Femur (tissue), 1 donor: ENCODE measurements around the gene KRT83.
"Not testable (repeated sequence)": the region's sequence is repeated elsewhere in the genome, so short reads cannot be mapped to it uniquely, and the experiment has no call there.

ENCODE experiments used
- DNase-seq: peaks from one replicate; pipeline ENCODE4 v3.0.0-alpha.2; 2017

KRT83 gene

GRCh38 chr12:52352951-52353350 lies 31.8 kb upstream of the KRT83 start:
- peak; percentile 0 for DNase-seq

- peak; percentile 48 for DNase-seq
Measured at GRCh38 chr12:52351196-52352059, 30.2 kb upstream of the KRT83 start.

- peak; percentile 4 for DNase-seq
Measured at GRCh38 chr12:52350786-52351185, 29.6 kb upstream of the KRT83 start.

- DNase-seq: peak; percentile 8
Measured at GRCh38 chr12:52350021-52350620, 28.9 kb upstream of the KRT83 start.

- DNase-seq: no peak
Measured at GRCh38 chr12:52349196-52349595, 28.0 kb upstream of the KRT83 start.

- peak; percentile 43 for DNase-seq
Measured at GRCh38 chr12:52347551-52348510, 26.6 kb upstream of the KRT83 start.

- DNase-seq: no peak
Measured at GRCh38 chr12:52347016-52347415, 25.8 kb upstream of the KRT83 start.

- DNase-seq: no peak
Measured at GRCh38 chr12:52346593-52346992, 25.4 kb upstream of the KRT83 start.

GRCh38 chr12:52345041-52345440 lies 23.8 kb upstream of the KRT83 start:
- DNase-seq: not testable (repeated sequence)

GRCh38 chr12:52344111-52344510 lies 22.9 kb upstream of the KRT83 start:
- no peak for DNase-seq

GRCh38 chr12:52343550-52343949 lies 22.4 kb upstream of the KRT83 start:
- DNase-seq: no peak

GRCh38 chr12:52342781-52343490 lies 21.7 kb upstream of the KRT83 start:
- DNase-seq: no peak

GRCh38 chr12:52341066-52341580 lies 19.9 kb upstream of the KRT83 start:
- no peak for DNase-seq

GRCh38 chr12:52338241-52338960 lies 17.2 kb upstream of the KRT83 start:
- DNase-seq: no peak

- DNase-seq: no peak
Measured at GRCh38 chr12:52337054-52337453, 15.9 kb upstream of the KRT83 start.

GRCh38 chr12:52336641-52337040 lies 15.4 kb upstream of the KRT83 start:
- no peak for DNase-seq

- DNase-seq: no peak
Measured at GRCh38 chr12:52335598-52336262, 14.5 kb upstream of the KRT83 start.

GRCh38 chr12:52334185-52334584 lies 13.0 kb upstream of the KRT83 start:
- no peak for DNase-seq

- no peak for DNase-seq
Measured at GRCh38 chr12:52333321-52333720, 12.1 kb upstream of the KRT83 start.

GRCh38 chr12:52332381-52332780 lies 11.2 kb upstream of the KRT83 start:
- DNase-seq: no peak

GRCh38 chr12:52331833-52332232 lies 10.6 kb upstream of the KRT83 start:
- DNase-seq: no peak
